ENCODE measurements around the gene NMT2. TPM values are rescaled to one million over a fixed set of nuclear protein-coding genes. Genes with fewer than 3 reads are reported as not detected.

Gene NMT2
- polyA plus RNA-seq, 3 donors: 0.35 to 1.1 (median 0.36) TPM

DNA sequence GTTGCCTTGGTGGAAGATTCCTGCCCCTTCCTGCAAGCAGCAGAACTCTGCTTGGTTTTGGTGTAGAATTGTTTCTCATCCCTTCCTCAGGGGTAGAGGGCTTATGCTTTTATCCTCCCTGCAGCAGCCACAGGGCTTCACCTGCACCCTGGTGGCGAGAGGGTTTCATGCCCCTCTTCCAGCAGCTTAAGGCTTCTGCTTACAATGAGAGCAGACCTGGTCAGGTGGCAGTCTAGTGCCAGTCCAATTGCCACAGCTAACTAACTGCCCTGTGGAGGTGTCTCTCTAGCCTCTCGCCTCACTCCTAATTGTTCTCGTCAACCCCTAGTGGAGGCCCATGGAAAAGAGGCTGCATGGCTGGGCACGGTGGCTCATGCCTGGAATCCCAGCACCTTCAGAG lies 99.3 kb downstream of the NMT2 start:
- Mint-ChIP-seq H3K4me3 (no peak overlapping the region), H3K27ac (no peak overlapping the region), H3K4me1 (no peaks in the 10 kb centered on the region), H3K9me3 (peaks cover 7 to 20% (median 13%) of the 10 kb centered on the region in 7 donors), H3K36me3 (no peaks in the 10 kb centered on the region), H3K27me3 (ENCODE audit: low read depth in 3 of 3) (peaks cover 2 to 9% (median 2%) of the 10 kb centered on the region in 3 donors)
- TF ChIP-seq, protein P1, sequence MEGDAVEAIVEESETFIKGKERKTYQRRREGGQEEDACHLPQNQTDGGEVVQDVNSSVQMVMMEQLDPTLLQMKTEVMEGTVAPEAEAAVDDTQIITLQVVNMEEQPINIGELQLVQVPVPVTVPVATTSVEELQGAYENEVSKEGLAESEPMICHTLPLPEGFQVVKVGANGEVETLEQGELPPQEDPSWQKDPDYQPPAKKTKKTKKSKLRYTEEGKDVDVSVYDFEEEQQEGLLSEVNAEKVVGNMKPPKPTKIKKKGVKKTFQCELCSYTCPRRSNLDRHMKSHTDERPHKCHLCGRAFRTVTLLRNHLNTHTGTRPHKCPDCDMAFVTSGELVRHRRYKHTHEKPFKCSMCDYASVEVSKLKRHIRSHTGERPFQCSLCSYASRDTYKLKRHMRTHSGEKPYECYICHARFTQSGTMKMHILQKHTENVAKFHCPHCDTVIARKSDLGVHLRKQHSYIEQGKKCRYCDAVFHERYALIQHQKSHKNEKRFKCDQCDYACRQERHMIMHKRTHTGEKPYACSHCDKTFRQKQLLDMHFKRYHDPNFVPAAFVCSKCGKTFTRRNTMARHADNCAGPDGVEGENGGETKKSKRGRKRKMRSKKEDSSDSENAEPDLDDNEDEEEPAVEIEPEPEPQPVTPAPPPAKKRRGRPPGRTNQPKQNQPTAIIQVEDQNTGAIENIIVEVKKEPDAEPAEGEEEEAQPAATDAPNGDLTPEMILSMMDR (IDR thresholded peaks at IDR 0.05): no peak
- Histone ChIP-seq H3K79me2 (ENCODE audit: insufficient read depth, low read length) (no peaks in the 10 kb centered on the region), H2AFZ (ENCODE audit: insufficient read depth, low read depth, low read length, poor library complexity, severe bottlenecking) (no peak overlapping the region), H3K9ac (ENCODE audit: insufficient read depth, low read length, poor library complexity, severe bottlenecking) (no peak overlapping the region), H3K4me3 (replicated peaks in 1 of 3; ENCODE audit: low read depth in 2 of 3, low read length in 3 of 3) (no peak overlapping the region), H3K27me3 (ENCODE audit: control insufficient read depth in 2 of 2, insufficient read depth in 2 of 2, low read length in 2 of 2) (peaks cover 0 to 2% of the 10 kb centered on the region in 2 donors), H3K27ac (ENCODE audit: low read depth in 1 of 2, low read length in 2 of 2) (no peak overlapping the region), H3K9me3 (replicated peaks in 1 of 2; ENCODE audit: control insufficient read depth in 1 of 2, insufficient read depth in 1 of 2, low read length in 2 of 2) (no peaks in the 10 kb centered on the region), H4K20me1 (ENCODE audit: insufficient read depth, low read length) (no peaks in the 10 kb centered on the region), H3K4me1 (ENCODE audit: control insufficient read depth in 1 of 2, insufficient read depth in 2 of 2, low read length in 2 of 2) (no peaks in the 10 kb centered on the region), H3K36me3 (replicated peaks in 1 of 2; ENCODE audit: control insufficient read depth in 1 of 2, insufficient read depth in 2 of 2, low read length in 2 of 2) (no peaks in the 10 kb centered on the region), H3K4me2 (replicated peaks; ENCODE audit: extremely low read depth, low read length, poor library complexity, severe bottlenecking) (no peak overlapping the region)
- WGBS (ENCODE audit: insufficient coverage): 100% methylated on average over 3 of the region's 4 CpGs
- DNase-seq: no peak
- intact Hi-C loops (cut with micrococcal nuclease): no loop called here

DNA sequence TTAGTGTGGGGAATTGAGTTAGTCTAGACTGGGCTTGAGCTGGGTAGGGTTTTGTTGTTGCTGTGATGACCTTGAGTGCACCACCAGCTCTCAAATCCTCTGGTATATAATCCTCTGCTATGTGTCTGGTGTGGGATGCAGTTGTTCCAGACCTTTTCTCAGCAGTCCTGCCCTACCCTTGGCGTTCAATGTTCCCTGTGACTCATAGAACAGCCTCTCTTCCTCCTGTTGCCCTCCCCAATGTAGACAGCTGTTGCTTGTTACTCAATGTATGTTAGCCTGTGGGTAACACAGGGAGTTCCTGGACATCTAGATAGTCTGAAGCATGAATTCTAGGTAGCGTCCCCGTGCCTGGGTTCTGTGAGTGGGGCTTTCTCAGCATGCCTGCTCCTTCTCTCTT lies 99.7 kb downstream of the NMT2 start:
- Histone ChIP-seq H3K9me3 (replicated peaks in 1 of 2; ENCODE audit: control insufficient read depth in 1 of 2, insufficient read depth in 1 of 2, low read length in 2 of 2) (no peaks in the 10 kb centered on the region), H2AFZ (ENCODE audit: insufficient read depth, low read depth, low read length, poor library complexity, severe bottlenecking) (no peak overlapping the region), H3K9ac (ENCODE audit: insufficient read depth, low read length, poor library complexity, severe bottlenecking) (no peak overlapping the region), H3K4me1 (ENCODE audit: control insufficient read depth in 1 of 2, insufficient read depth in 2 of 2, low read length in 2 of 2) (no peaks in the 10 kb centered on the region), H3K4me2 (replicated peaks; ENCODE audit: extremely low read depth, low read length, poor library complexity, severe bottlenecking) (no peak overlapping the region), H3K36me3 (replicated peaks in 1 of 2; ENCODE audit: control insufficient read depth in 1 of 2, insufficient read depth in 2 of 2, low read length in 2 of 2) (no peaks in the 10 kb centered on the region), H3K4me3 (replicated peaks in 1 of 3; ENCODE audit: low read depth in 2 of 3, low read length in 3 of 3) (no peak overlapping the region), H3K27me3 (ENCODE audit: control insufficient read depth in 2 of 2, insufficient read depth in 2 of 2, low read length in 2 of 2) (peaks cover 0 to 2% of the 10 kb centered on the region in 2 donors), H3K79me2 (ENCODE audit: insufficient read depth, low read length) (no peaks in the 10 kb centered on the region), H3K27ac (ENCODE audit: low read depth in 1 of 2, low read length in 2 of 2) (no peak overlapping the region), H4K20me1 (ENCODE audit: insufficient read depth, low read length) (no peaks in the 10 kb centered on the region)
- 92% methylated on average over 2 of the region's 3 CpGs for WGBS (ENCODE audit: insufficient coverage)
- H3K4me3 Mint-ChIP-seq: no peak overlapping the region
- H3K27ac Mint-ChIP-seq: no peak overlapping the region
- TF ChIP-seq, protein P1 (IDR thresholded peaks at IDR 0.05): no peak
- H3K4me1 Mint-ChIP-seq: no peaks in the 10 kb centered on the region
- no peaks in the 10 kb centered on the region for H3K36me3 Mint-ChIP-seq
- H3K9me3 Mint-ChIP-seq: peaks cover 7 to 20% (median 13%) of the 10 kb centered on the region in 7 donors
- DNase-seq: no peak
- intact Hi-C loops (cut with micrococcal nuclease): no loop called here
- H3K27me3 Mint-ChIP-seq (ENCODE audit: low read depth in 3 of 3): peaks cover 0 to 9% (median 2%) of the 10 kb centered on the region in 3 donors
